T-cell (primary cell): ENCODE data around the gene FLYWCH1. TPM values are rescaled to one million over a fixed set of nuclear protein-coding genes. Genes with fewer than 3 reads are reported as not detected.
"Not testable (repeated sequence)": the region's sequence is repeated elsewhere in the genome, so short reads cannot be mapped to it uniquely, and the experiment has no call there.

Experiments
- ATAC-seq, 4 experiments: fragments of 200-7000 bp in 3 of 4; fragments of 150-1000 bp in 1 of 4; cut with Tn5 transposase; replicated peaks in 1 of 4; 1 replicate in 3 of 4; 2 replicates in 1 of 4; pipeline ENCODE4 v1.10.0; 2021; ENCODE audit warnings: moderate library complexity in 3 of 4, mild to moderate bottlenecking in 2 of 4, moderate number of reproducible peaks in 1 of 4
- CTCF ChIA-PET, 2 donors: fragments of 300-600 bp; sonication (Branson Sonifier 250); formaldehyde crosslinking; loops; one replicate each; lab custom pipeline; 2022; ENCODE audit warnings: antibody characterized with exemption in 2 of 2; lab: Charles Lee
- POLR2A ChIA-PET, 2 donors: fragments of 300-600 bp; sonication (Branson Sonifier 250); formaldehyde crosslinking; loops; one replicate each; lab custom pipeline; 2022; ENCODE audit warnings: antibody characterized with exemption in 2 of 2; lab: Charles Lee
- DNase-seq, 35 experiments: peaks; one replicate each; pipeline versions ENCODE4 v3.0.0 to v3.0.0-alpha.2; 2013 to 2023
- H3K27ac ChIP-seq: one replicate; pipeline ENCODE4 v1.5.1; 2013; ENCODE audit warnings: low read length
- H3K27me3 ChIP-seq, 2 experiments: replicated peaks in 1 of 2; 1 replicate in 1 of 2; 2 replicates in 1 of 2; pipeline versions ENCODE4 v1.6.1 to v1.7.0; 2013; ENCODE audit warnings: low read length in 1 of 2, mixed read lengths in 1 of 2; ENCODE audit not compliant: control insufficient read depth in 2 of 2, insufficient read depth in 2 of 2; ENCODE audit errors: extremely low read depth in 1 of 2
- H3K36me3 ChIP-seq, 2 donors: 1 replicate in 1 of 2; 2 replicates in 1 of 2; pipeline versions ENCODE4 v1.6.1 to v1.7.0; 2013; ENCODE audit warnings: low read length in 1 of 2; ENCODE audit not compliant: control insufficient read depth in 2 of 2, insufficient read depth in 1 of 2; ENCODE audit errors: extremely low read depth in 1 of 2
- H3K4me1 ChIP-seq, 2 experiments: 1 replicate in 1 of 2; 2 replicates in 1 of 2; pipeline versions ENCODE4 v1.6.1 to v1.7.0; 2013; ENCODE audit warnings: low read length in 2 of 2, mixed read lengths in 1 of 2; ENCODE audit not compliant: insufficient read depth in 2 of 2, control insufficient read depth in 1 of 2; ENCODE audit errors: extremely low read depth in 1 of 2
- H3K4me3 ChIP-seq, 2 donors: 1 replicate in 1 of 2; 2 replicates in 1 of 2; pipeline versions ENCODE4 v1.5.1 to v1.7.0; 2013; ENCODE audit warnings: mild to moderate bottlenecking in 2 of 2, low read length in 1 of 2, moderate library complexity in 1 of 2; ENCODE audit not compliant: control insufficient read depth in 1 of 2; ENCODE audit errors: extremely low read depth in 1 of 2
- H3K9me3 ChIP-seq: 2 replicates; pipeline ENCODE4 v1.7.0; 2013
- H3K27ac Mint-ChIP-seq, 2 donors: one replicate each; pipeline ENCODE4 v1.8.0; 2020 to 2021; ENCODE audit warnings: mild to moderate bottlenecking in 2 of 2, mixed read lengths in 2 of 2
- H3K27me3 Mint-ChIP-seq, 2 donors: one replicate each; pipeline ENCODE4 v1.8.0; 2021 to 2022; ENCODE audit warnings: mixed read lengths in 2 of 2
- H3K36me3 Mint-ChIP-seq: one replicate; pipeline ENCODE4 v1.8.0; 2021; ENCODE audit warnings: mixed read lengths
- H3K4me1 Mint-ChIP-seq, 3 donors: one replicate each; pipeline ENCODE4 v1.8.0; 2020 to 2022; ENCODE audit warnings: mixed read lengths in 3 of 3, mild to moderate bottlenecking in 1 of 3
- H3K4me3 Mint-ChIP-seq, 3 donors: one replicate each; pipeline ENCODE4 v1.8.0; 2020 to 2022; ENCODE audit warnings: mild to moderate bottlenecking in 3 of 3, mixed read lengths in 3 of 3, moderate library complexity in 3 of 3
- H3K9me3 Mint-ChIP-seq, 3 donors: one replicate each; pipeline ENCODE4 v1.8.0; 2020 to 2022; ENCODE audit warnings: mixed read lengths in 3 of 3
- WGBS: methylation state at CpG from one replicate; pipeline ENCODE4 v1.1.5; 2013; ENCODE audit warnings: missing lambda C conversion rate; ENCODE audit not compliant: insufficient coverage; 5-methylcytosine and 5-hydroxymethylcytosine counted together
- total RNA-seq, 35 experiments: library from RNA in 6 of 35; stranded (reverse) in 6 of 35; fragments of 120-200 nt in 1 of 35; gene quantifications; one replicate each; pipeline versions ENCODE4 v1.2.1 to v1.2.4 and lab custom pipeline; 2013 to 2026

The FLYWCH1 gene
- total RNA-seq, 5 donors from 2014 or later (not counting 1 experiment from before 2014, with no cell fraction given): 83.0 to 144 (median 106) TPM

GRCh38 chr16:2927010-2927646 is 15.4 kb downstream of the FLYWCH1 start:
- H3K36me3 ChIP-seq: peaks cover 20 to 22% of the 10 kb centered on the region in 2 donors
- peak overlapping the region; percentile 44 for H3K27ac ChIP-seq
- no peaks in the 10 kb centered on the region for H3K27me3 Mint-ChIP-seq
- no peak overlapping the region for H3K4me3 Mint-ChIP-seq
- DNase-seq (peak; percentile 68 to 95 (median 84)), ATAC-seq (peak; percentile 99 to 100 (median 99))
- H3K4me1 Mint-ChIP-seq: peaks cover 13 to 24% (median 14%) of the 10 kb centered on the region in 3 donors
- ChIA-PET POLR2A (interaction anchor here (0.5 to 0.6 kb wide), 2 partner anchors 19 to 117 kb away, joined by 3 to 6 read pairs; no protein-coding TSS in a partner anchor), CTCF (interaction anchor here (0.5 to 1.6 kb wide), 15 partner anchors 11 to 380 kb away, joined by 3 to 15 read pairs (median 3); partner anchors contain the start of genes FLYWCH1 (in 1 of the 2) and FLYWCH2 (in 1 of the 2))
- no peak overlapping the region for H3K27ac Mint-ChIP-seq
- 15% methylated on average over 13 of the region's 19 CpGs for WGBS
- H3K9me3 ChIP-seq: no peaks in the 10 kb centered on the region
- no peaks in the 10 kb centered on the region for H3K9me3 Mint-ChIP-seq
- no peak overlapping the region for H3K4me3 ChIP-seq
- H3K4me1 ChIP-seq: peaks cover 2 to 10% of the 10 kb centered on the region in 2 experiments
- H3K36me3 Mint-ChIP-seq: peaks cover 11% of the 10 kb centered on the region
- H3K27me3 ChIP-seq: no peaks in the 10 kb centered on the region

- DNase-seq, H3K4me3 Mint-ChIP-seq, ATAC-seq, H3K27ac Mint-ChIP-seq, H3K27me3 ChIP-seq, H3K27me3 Mint-ChIP-seq, H3K4me3 ChIP-seq, H3K9me3 Mint-ChIP-seq, H3K27ac ChIP-seq, H3K9me3 ChIP-seq, CTCF ChIA-PET, H3K36me3 Mint-ChIP-seq: not testable (repeated sequence)
- peaks cover 12 to 17% (median 13%) of the 10 kb centered on the region in 3 donors for H3K4me1 Mint-ChIP-seq
- POLR2A ChIA-PET: interaction anchor here in 1 of 2 donors (0.5 kb wide), 1 partner anchor 29 kb away, joined by 3 read pairs; no protein-coding TSS in a partner anchor
- peaks cover 2 to 10% of the 10 kb centered on the region in 2 experiments for H3K4me1 ChIP-seq
- H3K36me3 ChIP-seq: peaks cover 16 to 26% of the 10 kb centered on the region in 2 donors
- 93% methylated on average over 3 of the region's 4 CpGs for WGBS
Measured at GRCh38 chr16:2928151-2928550, 16.4 kb downstream of the FLYWCH1 start.

GRCh38 chr16:2928796-2929195 is 17.1 kb downstream of the FLYWCH1 start:
- CTCF ChIA-PET: no interaction called here
- 91% methylated on average over 8 of the region's 11 CpGs for WGBS
- H3K27ac ChIP-seq: no peak overlapping the region
- no peak overlapping the region for H3K4me3 ChIP-seq
- Mint-ChIP-seq H3K27ac (no peak overlapping the region), H3K9me3 (no peaks in the 10 kb centered on the region), H3K4me3 (no peak overlapping the region), H3K27me3 (no peaks in the 10 kb centered on the region), H3K36me3 (peaks cover 8% of the 10 kb centered on the region), H3K4me1 (peaks cover 12 to 17% (median 13%) of the 10 kb centered on the region in 3 donors)
- peaks cover 16 to 31% of the 10 kb centered on the region in 2 donors for H3K36me3 ChIP-seq
- DNase-seq (no peak), ATAC-seq (no peak)
- POLR2A ChIA-PET: no interaction called here
- H3K4me1 ChIP-seq: peaks cover 2 to 10% of the 10 kb centered on the region in 2 experiments
- H3K27me3 ChIP-seq: no peaks in the 10 kb centered on the region
- no peaks in the 10 kb centered on the region for H3K9me3 ChIP-seq

- H3K4me1 ChIP-seq: peaks cover 2 to 10% of the 10 kb centered on the region in 2 experiments
- WGBS: 94% methylated on average over 14 of the region's 14 CpGs
- ChIA-PET CTCF (no interaction called here), POLR2A (no interaction called here)
- peaks cover 10 to 38% of the 10 kb centered on the region in 2 donors for H3K36me3 ChIP-seq
- no peak overlapping the region for H3K27ac Mint-ChIP-seq
- DNase-seq: no peak
- H3K27ac ChIP-seq: no peak overlapping the region
- no peak overlapping the region for H3K4me3 Mint-ChIP-seq
- no peaks in the 10 kb centered on the region for H3K9me3 Mint-ChIP-seq
- peaks cover 12 to 22% (median 13%) of the 10 kb centered on the region in 3 donors for H3K4me1 Mint-ChIP-seq
- H3K4me3 ChIP-seq: no peak overlapping the region
- no peak for ATAC-seq
- peaks cover 17% of the 10 kb centered on the region for H3K36me3 Mint-ChIP-seq
- H3K27me3 Mint-ChIP-seq: no peaks in the 10 kb centered on the region
- no peaks in the 10 kb centered on the region for H3K9me3 ChIP-seq
- H3K27me3 ChIP-seq: no peaks in the 10 kb centered on the region
Measured at GRCh38 chr16:2929693-2930092, 18.0 kb downstream of the FLYWCH1 start.

GRCh38 chr16:2930236-2930635 is 18.5 kb downstream of the FLYWCH1 start:
- WGBS: 97% methylated on average over 10 of the region's 15 CpGs

GRCh38 chr16:2931231-2931914 is 19.6 kb downstream of the FLYWCH1 start:
- peaks cover 10 to 45% of the 10 kb centered on the region in 2 donors for H3K36me3 ChIP-seq
- not testable (repeated sequence) for H3K4me3 ChIP-seq, H3K27ac Mint-ChIP-seq, H3K9me3 Mint-ChIP-seq, H3K4me3 Mint-ChIP-seq, H3K27ac ChIP-seq, ATAC-seq, H3K27me3 ChIP-seq, DNase-seq, H3K9me3 ChIP-seq, H3K27me3 Mint-ChIP-seq
- peaks cover 26% of the 10 kb centered on the region for H3K36me3 Mint-ChIP-seq
- H3K4me1 ChIP-seq: peaks cover 2 to 10% of the 10 kb centered on the region in 2 experiments
- POLR2A ChIA-PET: interaction anchor here in 1 of 2 donors (0.6 kb wide), 1 partner anchor 281 kb away, joined by 3 read pairs; no protein-coding TSS in a partner anchor
- WGBS: 67% methylated on average over 3 of the region's 13 CpGs
- peaks cover 10 to 24% (median 10%) of the 10 kb centered on the region in 3 donors for H3K4me1 Mint-ChIP-seq
- CTCF ChIA-PET: interaction anchor here in 1 of 2 donors (0.7 kb wide), 1 partner anchor 1253 kb away, joined by 5 read pairs; no protein-coding TSS in a partner anchor

More at GRCh38 chr16:2930236-2930635, 18.5 kb downstream of the FLYWCH1 start:
- Histone ChIP-seq H3K9me3 (no peaks in the 10 kb centered on the region), H3K4me1 (peaks cover 2 to 10% of the 10 kb centered on the region in 2 experiments), H3K27me3 (no peaks in the 10 kb centered on the region), H3K36me3 (peaks cover 10 to 40% of the 10 kb centered on the region in 2 donors), H3K27ac (no peak overlapping the region), H3K4me3 (no peak overlapping the region)
- Mint-ChIP-seq H3K27ac (no peak overlapping the region), H3K36me3 (peaks cover 18% of the 10 kb centered on the region), H3K4me1 (peaks cover 12 to 25% (median 13%) of the 10 kb centered on the region in 3 donors), H3K27me3 (no peaks in the 10 kb centered on the region), H3K9me3 (no peaks in the 10 kb centered on the region), H3K4me3 (no peak overlapping the region)
- POLR2A ChIA-PET: interaction anchor here in 1 of 2 donors (0.6 kb wide), 1 partner anchor 193 kb away, joined by 3 read pairs; no protein-coding TSS in a partner anchor
- ATAC-seq: no peak
- CTCF ChIA-PET: no interaction called here
- DNase-seq: no peak
